Right renal cortex interstitium (tissue), 3 donors: ENCODE results near the gene CPTP. TPM values are rescaled to one million over a fixed set of nuclear protein-coding genes. Genes with fewer than 3 reads are reported as not detected.
A peak's percentile ranks its signal among the peaks of the same experiment; 100 is the strongest.

Source experiments
- DNase-seq, 3 donors: peaks; one replicate each; pipeline ENCODE4 v3.0.0-alpha.2; 2013; ENCODE audit warnings: low read depth in 3 of 3, low spot score in 2 of 3
- polyA plus RNA-seq, 3 donors: library from polyadenylated mRNA; unstranded; fragments of 120-200 nt; gene quantifications; one replicate each; pipeline ENCODE4 v1.2.1, GENCODE V29; 2013; ENCODE audit not compliant: insufficient read length in 3 of 3

The CPTP gene
- 10 to 100 TPM in 2 of 3 donors, 1 to 10 TPM in 1; 9.1 to 12.9 (median 10.1) TPM for polyA plus RNA-seq

DNA sequence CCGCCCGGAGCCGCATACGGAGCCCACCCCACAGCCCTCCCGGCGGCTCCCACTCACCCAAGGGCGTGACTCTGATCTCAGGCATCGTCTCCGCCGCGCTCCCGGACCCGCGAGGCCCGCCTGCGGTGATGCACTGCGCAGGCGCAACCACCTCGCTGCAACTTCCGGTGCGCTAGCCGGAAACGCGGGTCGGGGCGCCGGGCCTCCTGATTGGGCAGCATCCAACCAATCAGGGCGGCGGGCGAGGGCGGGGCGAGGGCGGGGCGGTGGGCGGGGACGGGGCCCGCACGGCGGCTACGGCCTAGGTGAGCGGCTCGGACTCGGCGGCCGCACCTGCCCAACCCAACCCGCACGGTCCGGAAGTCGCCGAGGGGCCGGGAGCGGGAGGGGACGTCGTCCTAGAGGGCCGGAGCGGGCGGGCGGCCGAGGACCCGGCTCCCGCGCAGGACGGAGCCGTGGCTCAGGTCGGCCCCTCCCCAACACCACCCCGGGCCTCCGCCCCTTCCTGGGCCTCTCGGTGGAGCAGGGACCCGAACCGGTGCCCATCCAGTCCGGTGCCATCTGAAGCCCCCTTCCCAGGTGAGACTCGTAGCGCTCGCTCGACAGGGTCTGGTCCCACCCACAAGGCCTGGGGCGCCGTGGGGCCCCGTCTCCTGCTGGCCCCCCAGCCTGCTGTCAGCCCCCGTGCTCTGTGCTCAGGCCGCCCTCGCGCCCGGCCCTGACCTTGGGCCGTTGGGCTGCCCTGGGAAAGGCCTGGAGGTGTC is at the start of gene CPTP, which contains the start of gene INTS11:
TSS of gene CPTP (plus strand) at position 279 of the 764 bp plus-strand sequence. CDS start 2,109 bp downstream, outside the sequence.
TSS of gene INTS11 (minus strand) at position 137 of the 764 bp plus-strand sequence. CDS start at position 85, 52 bp downstream.
- DNase-seq: peak in 2 of 3 donors; percentile 76 to 78

DNA sequence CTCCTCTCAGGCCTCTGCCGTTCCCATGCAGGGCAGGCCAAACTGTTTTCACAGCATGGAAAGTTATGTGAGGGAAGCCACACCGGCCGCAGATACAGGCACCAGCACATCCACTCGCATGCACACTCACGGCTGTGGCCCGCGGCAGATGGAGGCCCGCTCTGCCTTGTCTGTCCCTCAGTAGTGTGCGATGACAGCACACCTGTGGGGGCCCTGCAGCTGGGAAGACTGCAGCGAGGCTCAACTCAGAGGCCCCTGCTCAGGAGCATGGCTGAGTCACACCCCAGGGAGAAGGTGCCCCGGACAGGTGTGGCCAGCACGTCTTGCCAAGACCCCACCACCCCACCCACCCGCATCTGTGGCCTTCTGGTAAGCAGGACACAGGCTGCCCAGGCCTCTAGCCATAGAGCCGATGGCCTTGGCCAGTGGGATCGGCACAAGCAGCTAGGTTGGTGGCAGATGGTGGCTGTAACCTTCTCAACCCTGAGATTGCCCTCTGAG is 49.6 kb upstream of the CPTP start:
- DNase-seq: no peak

DNA sequence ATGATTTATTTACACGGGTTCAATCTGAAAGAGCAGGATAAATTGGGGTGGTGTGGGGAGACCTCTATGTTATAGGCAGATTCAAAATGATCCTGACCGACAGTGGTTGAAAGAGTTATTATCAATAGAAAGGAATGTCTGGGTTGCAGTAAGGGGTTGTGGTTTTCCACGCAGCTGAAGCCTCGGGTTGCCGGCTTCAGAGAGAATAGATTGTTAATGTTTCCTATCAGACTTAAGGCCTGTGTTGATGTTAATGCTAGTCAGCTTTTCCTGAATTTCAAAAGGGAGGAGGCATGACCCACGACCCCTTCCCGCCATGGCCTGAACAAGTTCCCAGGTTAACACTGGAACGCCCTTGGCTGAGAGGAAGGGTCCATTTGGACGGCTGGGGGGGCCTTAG is 48.8 kb upstream of the CPTP start:
- no peak for DNase-seq

DNA sequence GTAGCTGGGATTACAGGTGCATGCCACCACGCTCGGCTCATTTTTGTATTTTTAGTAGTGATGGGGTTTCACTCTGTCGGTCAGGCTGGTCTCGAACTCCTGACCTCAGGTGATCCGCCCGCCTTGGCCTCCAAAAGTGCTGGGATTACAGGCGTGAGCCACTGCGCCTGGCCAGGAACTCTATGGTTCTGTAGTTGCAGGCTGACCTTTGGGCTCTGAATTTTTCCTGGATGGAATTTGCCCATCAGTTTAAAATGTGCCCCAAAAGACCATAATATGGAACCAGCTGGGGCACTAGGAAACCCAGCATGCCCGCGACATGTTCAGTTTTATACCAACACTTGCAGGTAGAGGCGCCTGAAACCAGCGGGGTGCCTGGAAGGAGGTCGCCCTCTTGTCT is 46.0 kb upstream of the CPTP start:
- no peak for DNase-seq

DNA sequence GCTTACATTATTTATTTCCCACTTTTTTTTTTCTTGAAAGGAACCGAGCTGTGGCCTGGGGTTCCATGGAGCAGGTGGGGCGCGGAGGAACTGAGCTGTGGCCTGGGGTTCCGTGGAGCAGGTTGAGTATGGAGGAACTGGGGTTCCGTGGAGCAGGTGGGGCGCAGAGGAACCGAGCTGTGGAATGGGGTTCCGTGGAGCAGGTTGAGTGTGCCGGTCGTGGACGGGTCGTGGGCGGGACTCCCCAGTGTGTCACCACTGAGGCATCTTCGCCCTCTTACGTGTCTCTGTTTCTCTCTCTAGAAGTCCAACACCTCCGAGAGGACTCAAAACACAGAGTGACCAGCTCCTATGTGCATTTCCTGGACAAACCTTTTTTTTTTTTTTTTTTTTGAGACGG is 45.6 kb upstream of the CPTP start:
- DNase-seq: no peak

DNA sequence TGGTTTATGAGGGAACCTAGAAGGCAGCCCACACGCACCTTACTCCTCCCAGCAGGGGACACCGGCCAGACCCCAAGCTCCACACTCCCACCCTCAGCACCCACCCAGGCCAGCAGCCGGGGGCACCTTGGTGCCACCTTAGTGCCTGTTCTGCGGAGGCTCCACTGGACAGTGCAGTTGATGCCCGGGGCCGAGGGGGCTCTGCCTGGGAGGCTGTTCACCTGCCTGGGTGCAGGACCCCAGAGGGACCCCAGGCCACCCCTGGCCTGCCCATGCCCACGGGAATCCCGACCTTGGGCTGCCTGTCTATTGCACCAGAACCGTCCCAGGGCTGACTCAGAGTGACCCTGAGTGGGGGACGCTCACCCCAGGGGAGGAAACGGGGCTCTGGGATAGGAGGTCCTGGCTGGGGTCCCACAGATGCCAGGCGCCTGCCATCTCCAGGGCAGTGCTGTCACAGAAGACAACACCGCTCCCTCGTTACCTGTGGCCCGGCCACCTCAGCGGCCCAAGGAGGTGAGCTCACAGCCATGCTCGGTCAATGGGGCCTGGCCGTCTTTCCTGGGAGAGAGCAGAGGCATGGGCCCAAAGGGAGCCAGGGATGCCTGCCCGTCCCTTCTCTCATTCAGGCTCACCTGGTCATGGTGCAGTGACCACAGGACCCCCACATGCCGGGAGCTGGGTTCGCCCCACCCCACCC is 43.7 kb upstream of the CPTP start:
- DNase-seq: no peak

DNA sequence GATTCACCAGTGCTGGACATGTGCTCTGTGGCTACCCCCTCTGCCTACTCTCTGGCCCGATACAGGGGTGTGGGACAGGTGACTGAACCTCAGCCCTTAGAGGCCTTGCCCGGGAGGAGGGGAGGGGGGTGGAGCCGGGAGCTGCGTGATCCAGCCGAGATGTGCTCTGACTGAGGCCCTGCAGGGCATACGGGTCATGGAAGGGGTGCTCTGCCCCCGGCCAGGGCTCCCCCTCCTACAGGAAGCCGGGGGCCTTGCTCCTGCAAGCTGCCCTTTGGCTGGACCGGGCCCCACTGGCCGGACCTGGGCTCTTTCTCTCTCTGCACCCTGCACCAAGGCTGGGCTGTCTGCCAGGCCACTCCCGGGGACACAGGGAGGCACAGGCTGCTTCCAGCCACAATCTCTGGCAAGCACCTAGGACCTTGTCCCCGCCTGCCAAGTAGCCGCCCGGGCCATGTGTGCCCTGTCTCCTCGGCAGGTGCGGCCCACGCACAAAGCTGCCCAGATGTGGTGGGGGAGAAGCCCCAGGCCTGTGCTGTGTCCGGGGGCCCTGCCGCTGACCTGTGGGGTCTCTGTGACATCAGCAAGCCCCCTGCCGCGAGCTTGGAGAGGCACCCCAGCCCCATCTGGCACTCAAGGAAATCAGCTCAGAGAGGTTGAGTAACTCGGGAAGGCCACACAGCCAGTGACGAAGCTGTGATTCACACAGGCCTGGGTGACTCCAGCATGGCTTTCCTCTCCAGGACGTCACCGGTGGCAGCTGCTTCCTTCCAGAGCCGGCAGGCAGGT is 42.9 kb upstream of the CPTP start:
- no peak for DNase-seq

DNA sequence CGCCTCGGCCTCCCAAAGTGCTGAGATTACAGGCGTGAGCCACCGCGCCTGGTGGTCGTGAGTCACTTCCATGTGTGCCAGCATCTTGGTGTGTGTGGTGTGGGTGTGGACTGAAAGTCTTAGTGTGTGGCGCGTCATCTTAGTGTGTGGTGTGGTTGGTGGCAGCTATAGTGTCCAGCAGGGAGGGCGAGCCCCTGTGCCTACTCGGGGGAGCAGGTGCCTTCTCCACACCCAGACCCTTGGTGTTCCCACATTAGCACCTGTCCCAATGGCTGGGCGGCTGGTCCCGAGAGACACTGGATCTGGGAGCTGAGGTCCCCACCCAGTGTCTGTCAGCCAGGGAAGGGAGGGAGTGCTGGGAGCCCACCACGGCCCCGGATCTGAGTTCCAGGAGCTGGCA is 41.6 kb upstream of the CPTP start:
- DNase-seq: no peak

GRCh38 chr1:1283821-1284220 is 40.8 kb upstream of the CPTP start:
- no peak for DNase-seq

- no peak for DNase-seq
Observed at GRCh38 chr1:1284221-1285101, 40.1 kb upstream of the CPTP start.

DNA sequence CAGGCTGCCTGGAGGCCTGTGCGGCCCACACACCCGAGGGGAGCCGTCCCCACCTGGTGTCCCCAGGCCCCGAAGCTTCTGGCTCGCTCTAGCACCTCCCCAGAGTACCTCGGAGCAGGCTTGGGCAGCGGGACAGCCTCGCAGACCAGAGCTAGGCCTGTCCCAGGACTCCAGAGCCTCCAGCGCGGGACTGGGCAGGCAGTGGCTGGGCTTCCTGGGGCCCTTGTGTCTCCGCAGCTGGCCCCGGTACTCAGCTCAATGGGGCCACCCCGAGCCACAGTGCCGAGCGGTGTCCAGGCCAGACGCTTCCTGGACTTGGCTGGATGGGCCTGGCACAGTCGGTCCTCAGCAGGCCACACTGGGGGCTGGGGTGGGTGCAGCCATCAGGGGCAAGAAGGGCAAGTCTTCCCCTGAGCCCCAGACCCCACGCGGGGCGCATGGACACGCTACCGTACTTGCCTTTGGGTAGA is 39.5 kb upstream of the CPTP start:
- no peak for DNase-seq

DNA sequence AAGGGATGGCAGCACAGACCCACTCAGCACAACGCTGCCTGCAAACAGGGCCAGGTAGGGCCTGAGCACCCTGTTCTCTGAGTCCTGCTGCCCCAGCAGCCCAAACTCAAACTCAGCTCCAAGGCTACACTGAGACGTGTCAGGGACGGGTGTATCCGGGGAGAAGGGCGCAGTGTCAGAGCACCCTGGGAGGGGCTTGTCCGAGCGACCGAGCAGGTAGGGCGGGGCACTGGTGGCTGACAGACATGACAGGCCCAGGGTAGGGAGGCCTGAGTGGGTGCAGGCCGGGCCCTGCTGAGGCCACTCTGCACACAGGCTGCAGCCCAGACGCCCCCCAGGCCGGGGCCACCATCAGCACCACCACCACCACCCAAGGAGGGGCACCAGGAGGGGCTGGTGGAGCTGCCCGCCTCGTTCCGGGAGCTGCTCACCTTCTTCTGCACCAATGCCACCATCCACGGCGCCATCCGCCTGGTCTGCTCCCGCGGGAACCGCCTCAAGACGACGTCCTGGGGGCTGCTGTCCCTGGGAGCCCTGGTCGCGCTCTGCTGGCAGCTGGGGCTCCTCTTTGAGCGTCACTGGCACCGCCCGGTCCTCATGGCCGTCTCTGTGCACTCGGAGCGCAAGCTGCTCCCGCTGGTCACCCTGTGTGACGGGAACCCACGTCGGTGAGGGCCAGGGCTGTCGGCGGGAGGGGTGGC is 38.8 kb upstream of the CPTP start:
- DNase-seq: no peak

DNA sequence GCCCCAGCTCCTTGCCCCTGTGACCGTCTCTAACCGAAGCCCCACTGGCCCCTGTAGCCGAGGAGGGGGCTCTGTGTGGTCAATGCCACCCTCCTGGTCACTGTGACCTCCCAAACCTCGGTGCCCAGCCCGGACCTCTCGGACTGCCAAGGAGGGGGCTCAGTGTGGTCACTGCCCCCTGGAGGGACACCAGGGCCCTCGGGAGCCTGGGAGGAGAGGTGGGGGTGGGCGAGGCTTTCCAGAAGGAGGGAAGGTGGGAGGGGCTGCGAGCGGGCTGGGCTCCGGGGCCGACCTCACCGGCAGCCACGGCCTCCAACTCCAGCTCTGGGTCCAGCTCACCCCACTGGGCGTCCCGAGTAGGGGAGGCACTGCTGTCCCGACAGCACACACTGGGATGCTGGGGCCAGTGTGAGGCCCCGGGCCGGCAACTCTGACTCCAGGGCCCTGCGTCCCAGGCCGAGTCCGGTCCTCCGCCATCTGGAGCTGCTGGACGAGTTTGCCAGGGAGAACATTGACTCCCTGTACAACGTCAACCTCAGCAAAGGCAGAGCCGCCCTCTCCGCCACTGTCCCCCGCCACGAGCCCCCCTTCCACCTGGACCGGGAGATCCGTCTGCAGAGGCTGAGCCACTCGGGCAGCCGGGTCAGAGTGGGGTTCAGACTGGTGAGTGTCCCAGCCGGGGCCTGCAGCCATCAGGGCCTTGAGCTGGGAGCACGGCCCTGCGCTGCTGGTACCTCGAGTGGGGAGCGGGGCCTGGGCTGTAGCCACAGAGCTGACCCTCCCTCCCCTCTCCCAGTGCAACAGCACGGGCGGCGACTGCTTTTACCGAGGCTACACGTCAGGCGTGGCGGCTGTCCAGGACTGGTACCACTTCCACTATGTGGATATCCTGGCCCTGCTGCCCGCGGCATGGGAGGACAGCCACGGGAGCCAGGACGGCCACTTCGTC is 38.0 kb upstream of the CPTP start:
- no peak for DNase-seq

- DNase-seq: no peak
Observed at GRCh38 chr1:1287288-1288110, 37.1 kb upstream of the CPTP start.

- no peak for DNase-seq
Observed at GRCh38 chr1:1290238-1290731, 34.3 kb upstream of the CPTP start.

DNA sequence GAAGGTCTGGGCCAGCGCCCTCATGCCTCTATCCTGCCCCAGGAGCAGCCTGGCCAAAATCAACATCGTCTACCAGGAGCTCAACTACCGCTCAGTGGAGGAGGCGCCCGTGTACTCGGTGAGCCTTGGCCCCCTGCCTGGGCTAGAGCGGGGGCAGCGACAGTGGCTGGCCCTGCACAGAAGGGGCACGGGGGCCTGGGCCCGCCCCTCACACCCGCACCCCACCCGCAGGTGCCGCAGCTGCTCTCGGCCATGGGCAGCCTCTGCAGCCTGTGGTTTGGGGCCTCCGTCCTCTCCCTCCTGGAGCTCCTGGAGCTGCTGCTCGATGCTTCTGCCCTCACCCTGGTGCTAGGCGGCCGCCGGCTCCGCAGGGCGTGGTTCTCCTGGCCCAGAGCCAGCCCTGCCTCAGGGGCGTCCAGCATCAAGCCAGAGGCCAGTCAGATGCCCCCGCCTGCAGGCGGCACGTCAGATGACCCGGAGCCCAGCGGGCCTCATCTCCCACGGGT is 33.5 kb upstream of the CPTP start:
- no peak for DNase-seq
